PC-3 (cell line): Measurements from ENCODE around the gene ATP1A2. TPM values are rescaled to one million over a fixed set of nuclear protein-coding genes. Genes with fewer than 3 reads are reported as not detected.

Experiments
- ATAC-seq: fragments of 200-7000 bp; cut with Tn5 transposase; 2 replicates; pipeline ENCODE4 v1.9.1; 2020; ENCODE audit warnings: mild to moderate bottlenecking, moderate library complexity
- BruUV-seq: library from RNA; stranded (reverse); fragments of 400-500 nt; replicated peaks from 2 replicates; lab custom pipeline; 2021; lab: Mats Ljungman, UMichigan
- CTCF ChIA-PET: fragments of 300-600 bp; sonication (Branson Sonifier 250); formaldehyde crosslinking; loops from one replicate; lab custom pipeline; 2022; ENCODE audit warnings: antibody characterized with exemption; lab: Charles Lee
- POLR2A ChIA-PET: fragments of 300-600 bp; sonication (Branson Sonifier 250); formaldehyde crosslinking; loops from one replicate; lab custom pipeline; 2022; ENCODE audit warnings: antibody characterized with exemption; ENCODE audit not compliant: unreplicated experiment; lab: Charles Lee
- DNase-seq: peaks from one replicate; pipeline ENCODE4 v3.0.0-alpha.2; 2015
- H2AFZ ChIP-seq: fragments of 300-600 bp; sonication (generic); 2 replicates; pipeline ENCODE4 v1.6.0; 2016; ENCODE audit warnings: antibody characterized with exemption, low read length
- H3F3A ChIP-seq: fragments of 300-600 bp; sonication (generic); one replicate; pipeline ENCODE4 v1.6.0; 2017; ENCODE audit warnings: antibody characterized with exemption, low read length, control low read depth, mild to moderate bottlenecking; ENCODE audit not compliant: unreplicated experiment
- H3K27ac ChIP-seq: fragments of 300-600 bp; sonication (generic); 2 replicates; pipeline ENCODE4 v1.5.1; 2016; ENCODE audit warnings: mild to moderate bottlenecking, low read length
- H3K27me3 ChIP-seq: fragments of 300-600 bp; sonication (generic); 2 replicates; pipeline ENCODE4 v1.6.1; 2016; ENCODE audit warnings: low read length, mixed read lengths
- H3K36me3 ChIP-seq: fragments of 300-600 bp; sonication (generic); 2 replicates; pipeline ENCODE4 v1.6.1; 2016; ENCODE audit warnings: low read depth, mixed run types, low read length, mixed read lengths
- H3K4me1 ChIP-seq: fragments of 300-600 bp; sonication (generic); 2 replicates; pipeline ENCODE4 v1.5.1; 2016; ENCODE audit warnings: low read length; ENCODE audit not compliant: insufficient read depth
- H3K4me2 ChIP-seq: fragments of 300-600 bp; sonication (generic); 2 replicates; pipeline ENCODE4 v1.6.0; 2016; ENCODE audit warnings: low read length
- H3K4me3 ChIP-seq: fragments of 300-600 bp; sonication (generic); 2 replicates; pipeline ENCODE4 v1.5.1; 2016; ENCODE audit warnings: mild to moderate bottlenecking, low read length, mixed read lengths
- H3K79me2 ChIP-seq: fragments of 300-600 bp; sonication (generic); 2 replicates; pipeline ENCODE4 v1.6.1; 2017; ENCODE audit warnings: low read length, mixed read lengths
- H3K9ac ChIP-seq: fragments of 300-600 bp; sonication (generic); 2 replicates; pipeline ENCODE4 v1.6.0; 2016; ENCODE audit warnings: mild to moderate bottlenecking, low read length
- H3K9me2 ChIP-seq: fragments of 300-600 bp; sonication (generic); replicated peaks from 2 replicates; pipeline ENCODE4 v1.6.1; 2016; ENCODE audit warnings: mixed run types, low read length, mixed read lengths
- H3K9me3 ChIP-seq: fragments of 300-600 bp; sonication (generic); 2 replicates; pipeline ENCODE4 v1.6.1; 2016; ENCODE audit warnings: low read length, mixed read lengths
- H4K20me1 ChIP-seq: fragments of 300-600 bp; sonication (generic); 2 replicates; pipeline ENCODE4 v1.6.1; 2016; ENCODE audit warnings: low read length, mixed read lengths
- EZH2 ChIP-seq: fragments of 300-600 bp; sonication (generic); IDR thresholded peaks from one replicate; pipeline ENCODE4 v1.6.1; 2017; ENCODE audit warnings: antibody characterized with exemption, mild to moderate bottlenecking, low read length; ENCODE audit not compliant: unreplicated experiment
- EZH2phosphoT487 ChIP-seq: fragments of 300-600 bp; sonication (generic); IDR thresholded peaks from 2 replicates; pipeline ENCODE4 v1.6.1; 2018; ENCODE audit warnings: mild to moderate bottlenecking, antibody characterized with exemption, low read length, borderline replicate concordance
- intact Hi-C: fragments of 100-400 bp; cut with micrococcal nuclease; formaldehyde crosslinking; loops from 2 replicates; pipeline ENCODE4 v1.9.0; 2023
- total RNA-seq: library from RNA; depleted of rRNA; stranded (reverse); fragments of >200 nt; gene quantifications from 2 replicates; pipeline ENCODE4 v1.2.3, GENCODE V29; 2014
- TF ChIP-seq, protein P1 (sequence below): fragments of 300-600 bp; sonication (generic); conservative IDR thresholded peaks from 2 replicates; pipeline ENCODE4 v1.5.1; 2017; ENCODE audit warnings: antibody characterized with exemption, low read depth, mild to moderate bottlenecking, low read length

Gene ATP1A2
- total RNA-seq, 1 experiment from 2014 or later = not detected

DNA sequence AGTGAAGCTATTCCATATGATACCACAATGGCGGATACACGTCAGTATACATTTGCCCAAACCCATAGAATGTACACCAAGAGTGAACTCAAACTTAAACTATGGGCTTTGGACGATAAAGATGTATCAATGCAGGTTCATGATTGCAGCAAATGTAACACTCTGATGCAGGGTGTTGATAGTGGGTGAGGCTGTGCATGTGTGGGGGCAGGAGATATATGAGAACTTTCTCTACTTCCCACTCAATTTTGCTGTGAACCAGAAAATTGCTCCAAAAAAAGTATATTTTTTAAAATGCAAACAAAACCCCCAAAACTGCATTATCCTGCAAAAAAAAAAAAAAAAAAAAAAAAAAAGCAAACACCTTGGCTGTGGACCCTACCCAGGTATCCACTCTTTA is 3.4 kb downstream of the ATP1A2 start:
- no peaks in the 10 kb centered on the region for H3K9me3 ChIP-seq
- no peaks in the 10 kb centered on the region for H3K27me3 ChIP-seq
- DNase-seq = no peak
- H3K9ac ChIP-seq = no peak overlapping the region
- ATAC-seq = no peak
- no peak overlapping the region for H3K27ac ChIP-seq
- H3K79me2 ChIP-seq = no peaks in the 10 kb centered on the region
- no peaks in the 10 kb centered on the region for H4K20me1 ChIP-seq
- intact Hi-C loops = no loop called here
- no peak overlapping the region for H2AFZ ChIP-seq
- TF ChIP-seq, protein P1, sequence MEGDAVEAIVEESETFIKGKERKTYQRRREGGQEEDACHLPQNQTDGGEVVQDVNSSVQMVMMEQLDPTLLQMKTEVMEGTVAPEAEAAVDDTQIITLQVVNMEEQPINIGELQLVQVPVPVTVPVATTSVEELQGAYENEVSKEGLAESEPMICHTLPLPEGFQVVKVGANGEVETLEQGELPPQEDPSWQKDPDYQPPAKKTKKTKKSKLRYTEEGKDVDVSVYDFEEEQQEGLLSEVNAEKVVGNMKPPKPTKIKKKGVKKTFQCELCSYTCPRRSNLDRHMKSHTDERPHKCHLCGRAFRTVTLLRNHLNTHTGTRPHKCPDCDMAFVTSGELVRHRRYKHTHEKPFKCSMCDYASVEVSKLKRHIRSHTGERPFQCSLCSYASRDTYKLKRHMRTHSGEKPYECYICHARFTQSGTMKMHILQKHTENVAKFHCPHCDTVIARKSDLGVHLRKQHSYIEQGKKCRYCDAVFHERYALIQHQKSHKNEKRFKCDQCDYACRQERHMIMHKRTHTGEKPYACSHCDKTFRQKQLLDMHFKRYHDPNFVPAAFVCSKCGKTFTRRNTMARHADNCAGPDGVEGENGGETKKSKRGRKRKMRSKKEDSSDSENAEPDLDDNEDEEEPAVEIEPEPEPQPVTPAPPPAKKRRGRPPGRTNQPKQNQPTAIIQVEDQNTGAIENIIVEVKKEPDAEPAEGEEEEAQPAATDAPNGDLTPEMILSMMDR = no peak
- TF ChIP-seq EZH2 = no peak
- no peak for TF ChIP-seq EZH2phosphoT487
- ChIA-PET POLR2A (no interaction called here), CTCF (no interaction called here)
- H3K4me3 ChIP-seq = no peak overlapping the region
- H3K36me3 ChIP-seq = no peaks in the 10 kb centered on the region
- no peaks in the 10 kb centered on the region for H3K4me1 ChIP-seq
- H3K4me2 ChIP-seq = no peak overlapping the region
- no TSS peak for BruUV-seq
- H3F3A ChIP-seq = no peaks in the 10 kb centered on the region
- no peaks in the 10 kb centered on the region for H3K9me2 ChIP-seq

DNA sequence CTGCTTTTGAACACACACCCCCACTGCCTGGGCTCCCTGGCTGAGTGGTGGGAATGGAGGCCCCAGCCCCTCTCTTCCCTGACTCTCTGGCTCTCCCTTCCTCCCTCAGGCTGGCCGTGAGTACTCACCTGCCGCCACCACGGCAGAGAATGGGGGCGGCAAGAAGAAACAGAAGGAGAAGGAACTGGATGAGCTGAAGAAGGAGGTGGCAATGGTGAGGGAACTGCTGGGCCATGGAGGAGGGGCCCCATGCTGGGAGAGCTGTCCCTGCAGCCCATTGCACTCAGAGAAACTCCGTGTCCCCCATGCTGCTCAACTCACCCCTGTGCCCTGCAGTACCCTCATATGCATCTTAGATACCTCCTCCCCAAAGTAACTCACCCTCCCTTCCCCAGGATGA is 5.2 kb downstream of the ATP1A2 start:
- Histone ChIP-seq H3K9ac (no peak overlapping the region), H3K27me3 (no peaks in the 10 kb centered on the region), H3F3A (peaks cover 5% of the 10 kb centered on the region), H4K20me1 (no peaks in the 10 kb centered on the region), H3K79me2 (no peaks in the 10 kb centered on the region), H3K4me1 (peaks cover 18% of the 10 kb centered on the region), H3K9me3 (no peaks in the 10 kb centered on the region), H2AFZ (no peak overlapping the region), H3K4me3 (no peak overlapping the region), H3K36me3 (no peaks in the 10 kb centered on the region), H3K27ac (no peak overlapping the region), H3K4me2 (no peak overlapping the region), H3K9me2 (no peaks in the 10 kb centered on the region)
- DNase-seq = no peak
- CTCF ChIA-PET = no interaction called here
- POLR2A ChIA-PET = no interaction called here
- intact Hi-C loops = no loop called here
- ATAC-seq = no peak
- BruUV-seq = no TSS peak
- TF ChIP-seq, protein P1 = no peak
- TF ChIP-seq EZH2phosphoT487 (no peak), EZH2 (no peak)

DNA sequence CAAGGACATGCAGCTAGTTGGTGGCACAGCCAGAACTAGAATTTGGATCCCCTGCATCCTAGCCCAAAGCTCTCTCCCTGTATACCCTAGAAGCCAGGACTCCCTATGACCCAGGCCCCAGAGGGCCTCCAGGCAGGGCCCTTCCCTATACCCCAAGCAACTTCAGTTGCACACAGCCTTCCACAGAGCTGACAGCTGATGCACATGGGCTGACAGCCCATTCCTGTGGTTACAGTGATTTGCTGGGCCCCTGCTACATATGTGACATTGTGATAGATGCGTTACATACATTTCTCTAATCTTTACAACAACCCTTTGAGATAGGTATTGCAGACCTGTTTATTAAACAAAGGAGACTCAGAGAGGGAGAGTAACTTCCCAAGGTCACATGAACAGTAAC is 5.8 kb downstream of the ATP1A2 start:
- no peaks in the 10 kb centered on the region for H4K20me1 ChIP-seq
- ChIA-PET CTCF (no interaction called here), POLR2A (no interaction called here)
- peaks cover 24% of the 10 kb centered on the region for H3K4me1 ChIP-seq
- H3K9me2 ChIP-seq = no peaks in the 10 kb centered on the region
- no peaks in the 10 kb centered on the region for H3K36me3 ChIP-seq
- no peak overlapping the region for H3K4me3 ChIP-seq
- H3K4me2 ChIP-seq = no peak overlapping the region
- no peaks in the 10 kb centered on the region for H3K79me2 ChIP-seq
- DNase-seq (no peak), ATAC-seq (no peak)
- peaks cover 7% of the 10 kb centered on the region for H3F3A ChIP-seq
- H3K9me3 ChIP-seq = no peaks in the 10 kb centered on the region
- TF ChIP-seq, protein P1 = no peak
- TF ChIP-seq EZH2phosphoT487 (no peak), EZH2 (no peak)
- no peak overlapping the region for H2AFZ ChIP-seq
- no peaks in the 10 kb centered on the region for H3K27me3 ChIP-seq
- H3K27ac ChIP-seq = no peak overlapping the region
- BruUV-seq = no TSS peak
- no peak overlapping the region for H3K9ac ChIP-seq
- intact Hi-C loops = no loop called here
